Caco-2 (cell line): ENCODE data around the gene NMNAT2. TPM values are rescaled to one million over a fixed set of nuclear protein-coding genes. Genes with fewer than 3 reads are reported as not detected.

Experiments
- BruUV-seq: library from RNA; stranded (reverse); fragments of 400-500 nt; replicated peaks from 2 replicates; lab custom pipeline; 2021; lab: Mats Ljungman, UMichigan
- CTCF ChIA-PET: fragments of 300-600 bp; sonication (Branson Sonifier 250); formaldehyde crosslinking; loops from one replicate; lab custom pipeline; 2022; ENCODE audit warnings: antibody characterized with exemption; lab: Charles Lee
- POLR2A ChIA-PET: fragments of 300-600 bp; sonication (Branson Sonifier 250); formaldehyde crosslinking; loops from one replicate; lab custom pipeline; 2022; ENCODE audit warnings: antibody characterized with exemption; lab: Charles Lee
- DNase-seq, 2 experiments: peaks; one replicate each; pipeline versions ENCODE4 v3.0.0 to v3.0.0-alpha.2; 2020 to 2022
- H3K27me3 ChIP-seq: replicated peaks from 2 replicates; pipeline ENCODE4 v1.6.0; 2011; ENCODE audit warnings: low read length; ENCODE audit not compliant: control insufficient read depth, insufficient read depth
- H3K36me3 ChIP-seq: 2 replicates; pipeline ENCODE4 v1.5.1; 2011; ENCODE audit warnings: low read length; ENCODE audit not compliant: control insufficient read depth, insufficient read depth
- H3K4me1 ChIP-seq: fragments of 250-450 bp; sonication (Bioruptor Pico); 2 replicates; pipeline ENCODE4 v1.5.1; 2020; ENCODE audit warnings: mild to moderate bottlenecking
- H3K4me3 ChIP-seq: 2 replicates; pipeline ENCODE4 v1.5.1; 2011; ENCODE audit warnings: low read depth, mild to moderate bottlenecking, control low read depth, low read length
- H3K9me3 ChIP-seq: fragments of 250-450 bp; sonication (Bioruptor Pico); 2 replicates; pipeline ENCODE4 v1.5.1; 2020; ENCODE audit warnings: mild to moderate bottlenecking, moderate library complexity
- H3K27ac Mint-ChIP-seq: one replicate; pipeline ENCODE4 v1.8.0; 2022; ENCODE audit warnings: mixed read lengths; ENCODE audit not compliant: unreplicated experiment
- H3K27me3 Mint-ChIP-seq: one replicate; pipeline ENCODE4 v1.8.0; 2022; ENCODE audit warnings: mixed read lengths; ENCODE audit not compliant: insufficient read depth, unreplicated experiment
- H3K36me3 Mint-ChIP-seq: one replicate; pipeline ENCODE4 v1.8.0; 2022; ENCODE audit warnings: mild to moderate bottlenecking, mixed read lengths; ENCODE audit not compliant: insufficient read depth, unreplicated experiment
- H3K4me1 Mint-ChIP-seq: one replicate; pipeline ENCODE4 v1.8.0; 2022; ENCODE audit warnings: low read depth, mixed read lengths; ENCODE audit not compliant: unreplicated experiment
- H3K4me3 Mint-ChIP-seq: one replicate; pipeline ENCODE4 v1.8.0; 2022; ENCODE audit warnings: mild to moderate bottlenecking, moderate library complexity, mixed read lengths; ENCODE audit not compliant: unreplicated experiment
- H3K9me3 Mint-ChIP-seq: one replicate; pipeline ENCODE4 v1.8.0; 2022; ENCODE audit warnings: mixed read lengths; ENCODE audit not compliant: unreplicated experiment
- CTCF ChIP-seq, 2 experiments: fragments of 200-600 bp in 1 of 2; IDR thresholded peaks; 1 replicate in 1 of 2; 2 replicates in 1 of 2; pipeline versions ENCODE4 v1.5.1 to v1.8.0; 2011 to 2022; ENCODE audit warnings: antibody characterized with exemption in 1 of 2, control low read depth in 1 of 2, inconsistent platforms in 1 of 2, low read depth in 1 of 2, low read length in 1 of 2, mild to moderate bottlenecking in 1 of 2, moderate library complexity in 1 of 2; ENCODE audit not compliant: insufficient read depth in 1 of 2, severe bottlenecking in 1 of 2, unreplicated experiment in 1 of 2
- intact Hi-C: fragments of 100-400 bp; cut with micrococcal nuclease; formaldehyde crosslinking; loops from one replicate; pipeline ENCODE4 v1.10.0; 2022; ENCODE audit not compliant: unreplicated experiment
- total RNA-seq: library from RNA; stranded (reverse); gene quantifications from 2 replicates; pipeline ENCODE4 v1.2.3, GENCODE V29; 2022

NMNAT2 gene
- total RNA-seq, 1 experiment from 2014 or later = 16.4 TPM

- no peak for TF ChIP-seq CTCF (IDR thresholded peaks at IDR 0.05; ENCODE audit: insufficient read depth in 1 of 2, low read depth in 1 of 2, low read length in 1 of 2, severe bottlenecking in 1 of 2, unreplicated experiment in 1 of 2)
- ChIA-PET POLR2A (no interaction called here), CTCF (no interaction called here)
- no peaks in the 10 kb centered on the region for H3K27me3 ChIP-seq
- no peaks in the 10 kb centered on the region for H3K36me3 Mint-ChIP-seq
- H3K9me3 ChIP-seq = no peaks in the 10 kb centered on the region
- DNase-seq = no peak
- no peaks in the 10 kb centered on the region for H3K27me3 Mint-ChIP-seq
- intact Hi-C loops = no loop called here
- peaks cover 15% of the 10 kb centered on the region for H3K4me1 Mint-ChIP-seq
- no peaks in the 10 kb centered on the region for H3K36me3 ChIP-seq
- H3K4me3 ChIP-seq = no peak overlapping the region
- no peak overlapping the region for H3K4me3 Mint-ChIP-seq
- H3K27ac Mint-ChIP-seq = no peak overlapping the region
- BruUV-seq = no TSS peak
- no peaks in the 10 kb centered on the region for H3K9me3 Mint-ChIP-seq
- peaks cover 33% of the 10 kb centered on the region for H3K4me1 ChIP-seq
These were observed 126.9 kb downstream of the NMNAT2 start for GRCh38 chr1:183291216-183291762.

- Histone ChIP-seq H3K4me3 (no peak overlapping the region), H3K4me1 (peaks cover 33% of the 10 kb centered on the region), H3K36me3 (no peaks in the 10 kb centered on the region), H3K9me3 (no peaks in the 10 kb centered on the region), H3K27me3 (no peaks in the 10 kb centered on the region)
- ChIA-PET POLR2A (no interaction called here), CTCF (no interaction called here)
- no TSS peak for BruUV-seq
- intact Hi-C loops = no loop called here
- no peak for TF ChIP-seq CTCF (IDR thresholded peaks at IDR 0.05; ENCODE audit: insufficient read depth in 1 of 2, low read depth in 1 of 2, low read length in 1 of 2, severe bottlenecking in 1 of 2, unreplicated experiment in 1 of 2)
- Mint-ChIP-seq H3K27ac (no peak overlapping the region), H3K27me3 (no peaks in the 10 kb centered on the region), H3K9me3 (no peaks in the 10 kb centered on the region), H3K4me3 (no peak overlapping the region), H3K36me3 (no peaks in the 10 kb centered on the region), H3K4me1 (peaks cover 15% of the 10 kb centered on the region)
- DNase-seq = no peak
These were observed 127.6 kb downstream of the NMNAT2 start for GRCh38 chr1:183290628-183291027.

- intact Hi-C loops = no loop called here
- Histone ChIP-seq H3K36me3 (no peaks in the 10 kb centered on the region), H3K4me1 (peaks cover 33% of the 10 kb centered on the region), H3K4me3 (no peak overlapping the region), H3K9me3 (no peaks in the 10 kb centered on the region), H3K27me3 (no peaks in the 10 kb centered on the region)
- POLR2A ChIA-PET = no interaction called here
- H3K36me3 Mint-ChIP-seq = no peaks in the 10 kb centered on the region
- no peak for TF ChIP-seq CTCF (IDR thresholded peaks at IDR 0.05; ENCODE audit: insufficient read depth in 1 of 2, low read depth in 1 of 2, low read length in 1 of 2, severe bottlenecking in 1 of 2, unreplicated experiment in 1 of 2)
- H3K27ac Mint-ChIP-seq = no peak overlapping the region
- peaks cover 15% of the 10 kb centered on the region for H3K4me1 Mint-ChIP-seq
- no TSS peak for BruUV-seq
- H3K27me3 Mint-ChIP-seq = no peaks in the 10 kb centered on the region
- no peaks in the 10 kb centered on the region for H3K9me3 Mint-ChIP-seq
- CTCF ChIA-PET = no interaction called here
- H3K4me3 Mint-ChIP-seq = no peak overlapping the region
- no peak for DNase-seq
These were observed 129.1 kb downstream of the NMNAT2 start for GRCh38 chr1:183289051-183289496.
